Measurements from ENCODE around the gene ZNF423.

ZNF423 gene

DNA sequence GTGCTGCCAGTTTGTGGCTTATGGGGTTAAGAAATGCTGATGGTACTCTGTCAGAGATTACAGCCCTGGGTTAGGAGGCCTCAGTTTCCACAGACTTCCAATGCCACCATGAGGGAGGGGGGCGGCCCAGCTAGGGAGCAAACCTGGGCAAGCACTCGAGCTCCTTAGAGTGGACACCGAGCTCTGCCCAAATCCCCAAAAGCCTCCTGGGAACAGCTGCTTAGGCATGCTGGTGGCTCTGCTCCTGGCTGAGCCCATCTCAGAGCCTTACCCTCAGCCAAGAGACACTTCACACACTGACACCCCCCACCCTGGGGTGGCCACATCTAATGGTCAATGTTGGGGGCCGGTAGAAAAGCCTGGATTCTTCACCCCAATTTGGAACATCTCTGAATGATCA is 416.2 kb downstream of the ZNF423 start:
- Histone ChIP-seq H3K36me3 (ENCODE audit: control insufficient read depth in 2 of 2, insufficient read depth in 2 of 2, low read length in 2 of 2) (no peaks in the 10 kb centered on the region), H3K9me3 (ENCODE audit: control insufficient read depth in 2 of 2, low read length in 2 of 2) (no peaks in the 10 kb centered on the region), H3K9ac (ENCODE audit: low read depth in 1 of 2, low read length in 2 of 2) (no peak overlapping the region), H3K27ac (ENCODE audit: low read depth in 2 of 2, low read length in 2 of 2) (no peak overlapping the region), H3K4me3 (ENCODE audit: low read length in 2 of 2) (no peak overlapping the region), H3K4me1 (ENCODE audit: control insufficient read depth in 2 of 2, insufficient read depth in 2 of 2, low read length in 2 of 2) (no peaks in the 10 kb centered on the region), H3K27me3 (ENCODE audit: control insufficient read depth in 2 of 2, insufficient read depth in 2 of 2, low read length in 2 of 2) (peaks cover 2% of the 10 kb centered on the region in 2 donors)

DNA sequence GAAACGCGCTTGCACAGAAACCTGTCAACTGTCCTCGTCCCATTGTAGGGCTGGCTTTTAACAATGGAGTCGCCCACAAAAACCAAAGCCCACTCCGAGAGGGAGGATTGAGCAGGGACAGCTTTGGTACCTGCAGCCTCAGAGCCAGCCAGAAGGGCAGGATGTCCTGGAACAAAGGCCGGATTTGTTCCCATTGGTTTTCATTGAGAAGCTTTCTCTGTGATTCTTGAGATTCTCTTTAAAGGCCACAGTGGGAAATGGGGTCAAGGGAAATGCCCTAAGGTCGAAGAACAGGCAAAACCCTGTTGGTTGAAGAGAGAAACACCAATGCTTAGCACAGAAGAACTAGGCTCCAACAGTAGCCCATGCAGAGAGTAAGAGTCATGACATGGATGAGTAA is 416.9 kb downstream of the ZNF423 start:
- H3K4me1 ChIP-seq (ENCODE audit: control insufficient read depth in 2 of 2, insufficient read depth in 2 of 2, low read length in 2 of 2): no peaks in the 10 kb centered on the region
- H3K27ac ChIP-seq (ENCODE audit: low read depth in 2 of 2, low read length in 2 of 2): no peak overlapping the region
- H3K9ac ChIP-seq (ENCODE audit: low read depth in 1 of 2, low read length in 2 of 2): no peak overlapping the region
- no peaks in the 10 kb centered on the region for H3K36me3 ChIP-seq (ENCODE audit: control insufficient read depth in 2 of 2, insufficient read depth in 2 of 2, low read length in 2 of 2)
- peaks cover 2% of the 10 kb centered on the region in 2 donors for H3K27me3 ChIP-seq (ENCODE audit: control insufficient read depth in 2 of 2, insufficient read depth in 2 of 2, low read length in 2 of 2)
- H3K9me3 ChIP-seq (ENCODE audit: control insufficient read depth in 2 of 2, low read length in 2 of 2): no peaks in the 10 kb centered on the region
- no peak overlapping the region for H3K4me3 ChIP-seq (ENCODE audit: low read length in 2 of 2)
